NCI-H2196 (cell line): Measurements from ENCODE around the gene RPL13A.
"Not testable (repeated sequence)": the region's sequence is repeated elsewhere in the genome, so short reads cannot be mapped to it uniquely, and the experiment has no call there.

ENCODE experiments used
- DNase-seq: peaks from one replicate; lab custom pipeline; 2025; ENCODE audit not compliant: unreplicated experiment; lab: John Stamatoyannopoulos, UW

RPL13A gene

GRCh38 chr19:49487277-49488045 is at the start of gene RPL13A:
Gene RPL13A, plus strand, starts transcription at chr19:49487608. Its CDS starts 22 bp downstream, at chr19:49487630.
- DNase-seq, result peak; percentile 99

GRCh38 chr19:49438261-49438660 is 49.1 kb upstream of the RPL13A start:
- no peak for DNase-seq

GRCh38 chr19:49439836-49440235 is 47.6 kb upstream of the RPL13A start:
- DNase-seq, result no peak

- DNase-seq, result no peak
Observed at GRCh38 chr19:49440439-49441209, 46.8 kb upstream of the RPL13A start.

- DNase-seq, result peak; percentile 38
Observed at GRCh38 chr19:49441210-49441959, 46.0 kb upstream of the RPL13A start, which contains the start of gene SLC17A7. Gene SLC17A7, minus strand, starts transcription at chr19:49441527. Its CDS starts 148 bp downstream, at chr19:49441379.

GRCh38 chr19:49441960-49442350 is 45.5 kb upstream of the RPL13A start:
- no peak for DNase-seq

- DNase-seq, result peak; percentile 52
Observed at GRCh38 chr19:49442354-49442753, 45.1 kb upstream of the RPL13A start.

GRCh38 chr19:49442771-49443365 is 44.5 kb upstream of the RPL13A start:
- DNase-seq, result peak; percentile 95

- peak; percentile 100 for DNase-seq
Observed at GRCh38 chr19:49443366-49444099, 43.9 kb upstream of the RPL13A start.

GRCh38 chr19:49444100-49444700 is 43.2 kb upstream of the RPL13A start:
- DNase-seq, result not testable (repeated sequence)

GRCh38 chr19:49445997-49446396 is 41.4 kb upstream of the RPL13A start:
- no peak for DNase-seq

- DNase-seq, result peak; percentile 10
Observed at GRCh38 chr19:49447485-49448431, 39.6 kb upstream of the RPL13A start.

GRCh38 chr19:49448432-49448786 is 39.0 kb upstream of the RPL13A start:
- no peak for DNase-seq

- DNase-seq, result no peak
Observed at GRCh38 chr19:49450405-49450804, 37.0 kb upstream of the RPL13A start.

GRCh38 chr19:49451430-49452181 is 35.8 kb upstream of the RPL13A start, which contains the start of gene PIH1D1:
Gene PIH1D1, minus strand, starts transcription at chr19:49451814. Its CDS starts 240 bp downstream, at chr19:49451574.
- DNase-seq, result peak; percentile 97

GRCh38 chr19:49453013-49453756 is 34.2 kb upstream of the RPL13A start, which contains the start of gene ALDH16A1:
Gene ALDH16A1, plus strand, starts transcription at chr19:49453225. Its CDS starts 107 bp downstream, at chr19:49453332.
- peak; percentile 98 for DNase-seq

- DNase-seq, result no peak
Observed at GRCh38 chr19:49453757-49454240, 33.6 kb upstream of the RPL13A start.
